Tibial nerve (tissue), 4 donors: ENCODE measurements around the gene SMG6. TPM values are rescaled to one million over a fixed set of nuclear protein-coding genes. Genes with fewer than 3 reads are reported as not detected.
A peak's percentile ranks its signal among the peaks of the same experiment; 100 is the strongest.

ENCODE experiments used
- DNase-seq, 2 donors: peaks; one replicate each; pipeline ENCODE4 v3.0.0-alpha.2; 2019; ENCODE audit warnings: low spot score in 2 of 2
- H3K27ac ChIP-seq, 4 donors: fragments of 200-600 bp; sonication (generic) in 3 of 4; one replicate each; pipeline ENCODE4 v1.5.1; 2017 to 2019; ENCODE audit warnings: mild to moderate bottlenecking in 1 of 4
- H3K27me3 ChIP-seq, 2 donors: fragments of 200-600 bp; sonication (generic) in 1 of 2; one replicate each; pipeline versions ENCODE4 v1.5.1 to v1.6.0; 2017 to 2019
- H3K36me3 ChIP-seq, 3 donors: fragments of 200-600 bp; sonication (generic); one replicate each; pipeline ENCODE4 v1.5.1; 2018 to 2019
- H3K4me1 ChIP-seq, 4 donors: fragments of 200-600 bp; sonication (generic) in 3 of 4; one replicate each; pipeline ENCODE4 v1.5.1; 2017 to 2019
- H3K4me3 ChIP-seq, 4 donors: fragments of 200-600 bp; sonication (generic) in 3 of 4; one replicate each; pipeline ENCODE4 v1.5.1; 2017 to 2019; ENCODE audit warnings: mild to moderate bottlenecking in 1 of 4, moderate library complexity in 1 of 4
- H3K9me3 ChIP-seq, 4 donors: fragments of 200-600 bp; sonication (generic) in 3 of 4; one replicate each; pipeline ENCODE4 v1.5.1; 2017 to 2019
- CTCF ChIP-seq, 5 experiments: fragments of 200-600 bp in 3 of 5; fragments of 450-650 bp in 2 of 5; sonication (generic) in 3 of 5; IDR thresholded peaks; one replicate each; pipeline ENCODE4 v1.5.1; 2016 to 2019; ENCODE audit warnings: antibody characterized with exemption in 5 of 5, mild to moderate bottlenecking in 3 of 5, moderate library complexity in 2 of 5
- EP300 ChIP-seq, 2 donors: sonication (generic); formaldehyde crosslinking; IDR thresholded peaks; one replicate each; pipeline ENCODE4 v1.6.1; 2017; ENCODE audit warnings: antibody characterized with exemption in 2 of 2, mild to moderate bottlenecking in 1 of 2
- POLR2A ChIP-seq, 2 donors: fragments of 450-650 bp; IDR thresholded peaks; one replicate each; pipeline ENCODE4 v1.6.1; 2017; ENCODE audit warnings: antibody characterized with exemption in 2 of 2, mild to moderate bottlenecking in 2 of 2, moderate library complexity in 2 of 2
- WGBS, 2 donors: methylation state at CpG; one replicate each; pipeline ENCODE4 v1.1.5; 2018; 5-methylcytosine and 5-hydroxymethylcytosine counted together
- total RNA-seq, 4 donors: library from RNA; depleted of rRNA; stranded (reverse); fragments of >200 nt; gene quantifications; one replicate each; pipeline ENCODE4 v1.1.0, GENCODE V29; 2016

Gene SMG6
- total RNA-seq, 4 donors from 2014 or later = 29.5 to 86.5 (median 40.1) TPM

GRCh38 chr17:2050300-2051060 is 253.1 kb downstream of the SMG6 start:
- peak overlapping the region in 2 of 4 donors; percentile 6 to 89 for H3K27ac ChIP-seq

GRCh38 chr17:2049333-2050299 is 254.0 kb downstream of the SMG6 start:
- H3K27ac ChIP-seq = peak overlapping the region; percentile 48 to 89 (median 58)
- 5 to 15% methylated on average over 7 to 49 of the region's 104 CpGs for WGBS, 2 donors

More at GRCh38 chr17:2050300-2051060, 253.1 kb downstream of the SMG6 start:
- H3K4me3 ChIP-seq = peak overlapping the region; percentile 28 to 89 (median 63)
- peaks cover 3 to 60% (median 36%) of the 10 kb centered on the region in 4 donors for H3K4me1 ChIP-seq
- peak in 1 of 2 donors; percentile 45 for TF ChIP-seq POLR2A (IDR thresholded peaks at IDR 0.05)
- no peak for TF ChIP-seq EP300 (IDR thresholded peaks at IDR 0.05)
- TF ChIP-seq CTCF (IDR thresholded peaks at IDR 0.05) = no peak
- no peaks in the 10 kb centered on the region for H3K36me3 ChIP-seq
- peaks cover 0 to 18% of the 10 kb centered on the region in 2 donors for H3K27me3 ChIP-seq
- WGBS, 2 donors = 0% methylated on average over 34 of the region's 88 CpGs; no CpG with 5 or more reads in 1 of the 2 donors
- peak in 1 of 2 donors; percentile 57 for DNase-seq
- H3K9me3 ChIP-seq = no peaks in the 10 kb centered on the region

GRCh38 chr17:2048805-2049204 is 254.8 kb downstream of the SMG6 start:
- 8 to 11% methylated on average over 9 of the region's 9 CpGs for WGBS, 2 donors
- peak overlapping the region in 1 of 4 donors; percentile 89 for H3K27ac ChIP-seq

More at GRCh38 chr17:2049333-2050299, 254.0 kb downstream of the SMG6 start:
- Histone ChIP-seq H3K4me3 (peak overlapping the region; percentile 59 to 89 (median 74)), H3K9me3 (no peaks in the 10 kb centered on the region), H3K4me1 (peaks cover 3 to 53% (median 30%) of the 10 kb centered on the region in 4 donors), H3K36me3 (peaks cover 0 to 3% (median 0%) of the 10 kb centered on the region in 3 donors), H3K27me3 (peaks cover 0 to 12% of the 10 kb centered on the region in 2 donors)
- no peak for TF ChIP-seq CTCF (IDR thresholded peaks at IDR 0.05)
- peak in 1 of 2 donors; percentile 67 for TF ChIP-seq POLR2A (IDR thresholded peaks at IDR 0.05)
- peak in 1 of 2 donors; percentile 22 for TF ChIP-seq EP300 (IDR thresholded peaks at IDR 0.05)
- peak; percentile 79 to 82 for DNase-seq

GRCh38 chr17:2047590-2047989 is 256.0 kb downstream of the SMG6 start:
- peaks cover 0 to 22% (median 0%) of the 10 kb centered on the region in 3 donors for H3K36me3 ChIP-seq
- TF ChIP-seq POLR2A (IDR thresholded peaks at IDR 0.05) (no peak), CTCF (IDR thresholded peaks at IDR 0.05) (no peak), EP300 (IDR thresholded peaks at IDR 0.05) (no peak)
- no peaks in the 10 kb centered on the region for H3K9me3 ChIP-seq
- peaks cover 3 to 56% (median 28%) of the 10 kb centered on the region in 4 donors for H3K4me1 ChIP-seq
- 87 to 93% methylated on average over 6 of the region's 6 CpGs for WGBS, 2 donors
- H3K27ac ChIP-seq = no peak overlapping the region
- DNase-seq = no peak
- no peak overlapping the region for H3K4me3 ChIP-seq
- H3K27me3 ChIP-seq = peaks cover 0 to 9% of the 10 kb centered on the region in 2 donors

More at GRCh38 chr17:2048805-2049204, 254.8 kb downstream of the SMG6 start:
- Histone ChIP-seq H3K4me3 (peak overlapping the region in 2 of 4 donors; percentile 71 to 89), H3K9me3 (no peaks in the 10 kb centered on the region), H3K4me1 (peaks cover 3 to 53% (median 22%) of the 10 kb centered on the region in 4 donors), H3K27me3 (peaks cover 0 to 9% of the 10 kb centered on the region in 2 donors), H3K36me3 (peaks cover 0 to 11% (median 0%) of the 10 kb centered on the region in 3 donors)
- DNase-seq = no peak
- TF ChIP-seq CTCF (IDR thresholded peaks at IDR 0.05) (no peak), EP300 (IDR thresholded peaks at IDR 0.05) (no peak), POLR2A (IDR thresholded peaks at IDR 0.05) (no peak)
